ENCODE results near the gene SRGAP3.
A peak's percentile ranks its signal among the peaks of the same experiment; 100 is the strongest.
"Not testable (repeated sequence)": the region's sequence is repeated elsewhere in the genome, so short reads cannot be mapped to it uniquely, and the experiment has no call there.

SRGAP3 gene

DNA sequence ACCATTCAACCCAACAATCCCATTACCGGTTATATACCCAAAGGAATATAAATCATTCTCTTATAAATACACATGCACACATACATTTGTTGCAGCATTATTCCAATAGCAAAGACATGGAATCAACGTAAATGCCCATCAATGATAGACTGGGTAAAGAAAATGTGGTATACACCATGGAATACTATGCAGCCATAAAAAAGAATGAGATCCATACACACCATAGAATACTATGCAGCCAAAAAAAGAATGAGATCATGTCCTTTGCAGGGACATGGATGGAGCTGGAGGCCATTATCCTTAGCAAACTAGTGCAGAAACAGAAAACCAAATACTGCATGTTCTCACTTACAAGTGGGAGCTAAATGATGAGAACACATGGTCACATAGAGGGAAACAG, 44.5 kb upstream of the SRGAP3 start:
- H3K4me1 ChIP-seq (ENCODE audit: control insufficient read depth, insufficient read depth, low read length); H3K36me3 ChIP-seq (ENCODE audit: control insufficient read depth in 2 of 2, insufficient read depth in 1 of 2, low read length in 2 of 2); H3K4me3 ChIP-seq (ENCODE audit: low read depth, low read length); H3K27ac ChIP-seq (ENCODE audit: extremely low read depth, low read depth, low read length); POLR2A ChIA-PET; H3K9me3 ChIP-seq (ENCODE audit: control insufficient read depth, insufficient read depth, low read depth, low read length): not testable (repeated sequence)
- CTCF ChIA-PET: interaction anchor here (0.6 to 1.2 kb wide), 2 partner anchors 139 to 323 kb away, joined by 3 to 4 read pairs; no protein-coding TSS in a partner anchor
- TF ChIP-seq ZNF146 (tag by site-specific recombination; IDR thresholded peaks at IDR 0.05): peak; percentile 97

DNA sequence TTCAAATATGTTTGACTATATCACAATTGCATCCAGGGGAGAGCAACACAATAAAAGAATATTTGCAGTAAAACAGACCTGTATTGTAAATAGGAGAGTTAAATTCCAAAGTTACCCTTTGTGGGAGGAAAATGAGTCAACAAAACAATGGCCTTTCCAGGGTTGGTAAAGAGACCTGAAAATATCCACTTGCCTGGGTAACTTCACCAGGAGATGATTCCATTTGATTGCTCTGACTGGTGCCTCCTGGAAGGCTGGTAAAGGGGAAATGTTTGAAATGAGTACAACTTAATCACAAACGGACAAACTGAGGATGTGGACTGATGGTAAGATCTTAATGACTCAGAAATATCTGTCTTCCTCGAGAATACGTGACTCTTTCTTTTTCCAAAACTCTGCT, 43.6 kb upstream of the SRGAP3 start:
- no peak for TF ChIP-seq ZNF560 (tag by site-specific recombination; IDR thresholded peaks at IDR 0.05; ENCODE audit: borderline replicate concordance)
- no peak for TF ChIP-seq EGR2 (tag by site-specific recombination; IDR thresholded peaks at IDR 0.05; ENCODE audit: low read depth)
- TF ChIP-seq RBAK (tag by site-specific recombination; IDR thresholded peaks at IDR 0.05): no peak
- no peak for TF ChIP-seq ZNF274 (IDR thresholded peaks at IDR 0.05; ENCODE audit: low read length)
- no peak for TF ChIP-seq ZNF274 (tag by site-specific recombination; IDR thresholded peaks at IDR 0.05; ENCODE audit: borderline replicate concordance)
- TF ChIP-seq, protein P1, sequence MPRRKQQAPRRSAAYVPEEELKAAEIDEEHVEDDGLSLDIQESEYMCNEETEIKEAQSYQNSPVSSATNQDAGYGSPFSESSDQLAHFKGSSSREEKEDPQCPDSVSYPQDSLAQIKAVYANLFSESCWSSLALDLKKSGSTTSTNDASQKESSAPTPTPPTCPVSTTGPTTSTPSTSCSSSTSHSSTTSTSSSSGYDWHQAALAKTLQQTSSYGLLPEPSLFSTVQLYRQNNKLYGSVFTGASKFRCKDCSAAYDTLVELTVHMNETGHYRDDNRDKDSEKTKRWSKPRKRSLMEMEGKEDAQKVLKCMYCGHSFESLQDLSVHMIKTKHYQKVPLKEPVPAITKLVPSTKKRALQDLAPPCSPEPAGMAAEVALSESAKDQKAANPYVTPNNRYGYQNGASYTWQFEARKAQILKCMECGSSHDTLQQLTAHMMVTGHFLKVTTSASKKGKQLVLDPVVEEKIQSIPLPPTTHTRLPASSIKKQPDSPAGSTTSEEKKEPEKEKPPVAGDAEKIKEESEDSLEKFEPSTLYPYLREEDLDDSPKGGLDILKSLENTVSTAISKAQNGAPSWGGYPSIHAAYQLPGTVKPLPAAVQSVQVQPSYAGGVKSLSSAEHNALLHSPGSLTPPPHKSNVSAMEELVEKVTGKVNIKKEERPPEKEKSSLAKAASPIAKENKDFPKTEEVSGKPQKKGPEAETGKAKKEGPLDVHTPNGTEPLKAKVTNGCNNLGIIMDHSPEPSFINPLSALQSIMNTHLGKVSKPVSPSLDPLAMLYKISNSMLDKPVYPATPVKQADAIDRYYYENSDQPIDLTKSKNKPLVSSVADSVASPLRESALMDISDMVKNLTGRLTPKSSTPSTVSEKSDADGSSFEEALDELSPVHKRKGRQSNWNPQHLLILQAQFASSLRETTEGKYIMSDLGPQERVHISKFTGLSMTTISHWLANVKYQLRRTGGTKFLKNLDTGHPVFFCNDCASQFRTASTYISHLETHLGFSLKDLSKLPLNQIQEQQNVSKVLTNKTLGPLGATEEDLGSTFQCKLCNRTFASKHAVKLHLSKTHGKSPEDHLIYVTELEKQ (tag by site-specific recombination; IDR thresholded peaks at IDR 0.05; ENCODE audit: borderline replicate concordance): no peak
- TF ChIP-seq, protein P2, sequence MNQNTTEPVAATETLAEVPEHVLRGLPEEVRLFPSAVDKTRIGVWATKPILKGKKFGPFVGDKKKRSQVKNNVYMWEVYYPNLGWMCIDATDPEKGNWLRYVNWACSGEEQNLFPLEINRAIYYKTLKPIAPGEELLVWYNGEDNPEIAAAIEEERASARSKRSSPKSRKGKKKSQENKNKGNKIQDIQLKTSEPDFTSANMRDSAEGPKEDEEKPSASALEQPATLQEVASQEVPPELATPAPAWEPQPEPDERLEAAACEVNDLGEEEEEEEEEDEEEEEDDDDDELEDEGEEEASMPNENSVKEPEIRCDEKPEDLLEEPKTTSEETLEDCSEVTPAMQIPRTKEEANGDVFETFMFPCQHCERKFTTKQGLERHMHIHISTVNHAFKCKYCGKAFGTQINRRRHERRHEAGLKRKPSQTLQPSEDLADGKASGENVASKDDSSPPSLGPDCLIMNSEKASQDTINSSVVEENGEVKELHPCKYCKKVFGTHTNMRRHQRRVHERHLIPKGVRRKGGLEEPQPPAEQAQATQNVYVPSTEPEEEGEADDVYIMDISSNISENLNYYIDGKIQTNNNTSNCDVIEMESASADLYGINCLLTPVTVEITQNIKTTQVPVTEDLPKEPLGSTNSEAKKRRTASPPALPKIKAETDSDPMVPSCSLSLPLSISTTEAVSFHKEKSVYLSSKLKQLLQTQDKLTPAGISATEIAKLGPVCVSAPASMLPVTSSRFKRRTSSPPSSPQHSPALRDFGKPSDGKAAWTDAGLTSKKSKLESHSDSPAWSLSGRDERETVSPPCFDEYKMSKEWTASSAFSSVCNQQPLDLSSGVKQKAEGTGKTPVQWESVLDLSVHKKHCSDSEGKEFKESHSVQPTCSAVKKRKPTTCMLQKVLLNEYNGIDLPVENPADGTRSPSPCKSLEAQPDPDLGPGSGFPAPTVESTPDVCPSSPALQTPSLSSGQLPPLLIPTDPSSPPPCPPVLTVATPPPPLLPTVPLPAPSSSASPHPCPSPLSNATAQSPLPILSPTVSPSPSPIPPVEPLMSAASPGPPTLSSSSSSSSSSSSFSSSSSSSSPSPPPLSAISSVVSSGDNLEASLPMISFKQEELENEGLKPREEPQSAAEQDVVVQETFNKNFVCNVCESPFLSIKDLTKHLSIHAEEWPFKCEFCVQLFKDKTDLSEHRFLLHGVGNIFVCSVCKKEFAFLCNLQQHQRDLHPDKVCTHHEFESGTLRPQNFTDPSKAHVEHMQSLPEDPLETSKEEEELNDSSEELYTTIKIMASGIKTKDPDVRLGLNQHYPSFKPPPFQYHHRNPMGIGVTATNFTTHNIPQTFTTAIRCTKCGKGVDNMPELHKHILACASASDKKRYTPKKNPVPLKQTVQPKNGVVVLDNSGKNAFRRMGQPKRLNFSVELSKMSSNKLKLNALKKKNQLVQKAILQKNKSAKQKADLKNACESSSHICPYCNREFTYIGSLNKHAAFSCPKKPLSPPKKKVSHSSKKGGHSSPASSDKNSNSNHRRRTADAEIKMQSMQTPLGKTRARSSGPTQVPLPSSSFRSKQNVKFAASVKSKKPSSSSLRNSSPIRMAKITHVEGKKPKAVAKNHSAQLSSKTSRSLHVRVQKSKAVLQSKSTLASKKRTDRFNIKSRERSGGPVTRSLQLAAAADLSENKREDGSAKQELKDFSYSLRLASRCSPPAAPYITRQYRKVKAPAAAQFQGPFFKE (tag by site-specific recombination; IDR thresholded peaks at IDR 0.05; ENCODE audit: borderline replicate concordance): no peak
- TF ChIP-seq ZNF169 (tag by site-specific recombination; IDR thresholded peaks at IDR 0.05): no peak
- TF ChIP-seq, protein P3, sequence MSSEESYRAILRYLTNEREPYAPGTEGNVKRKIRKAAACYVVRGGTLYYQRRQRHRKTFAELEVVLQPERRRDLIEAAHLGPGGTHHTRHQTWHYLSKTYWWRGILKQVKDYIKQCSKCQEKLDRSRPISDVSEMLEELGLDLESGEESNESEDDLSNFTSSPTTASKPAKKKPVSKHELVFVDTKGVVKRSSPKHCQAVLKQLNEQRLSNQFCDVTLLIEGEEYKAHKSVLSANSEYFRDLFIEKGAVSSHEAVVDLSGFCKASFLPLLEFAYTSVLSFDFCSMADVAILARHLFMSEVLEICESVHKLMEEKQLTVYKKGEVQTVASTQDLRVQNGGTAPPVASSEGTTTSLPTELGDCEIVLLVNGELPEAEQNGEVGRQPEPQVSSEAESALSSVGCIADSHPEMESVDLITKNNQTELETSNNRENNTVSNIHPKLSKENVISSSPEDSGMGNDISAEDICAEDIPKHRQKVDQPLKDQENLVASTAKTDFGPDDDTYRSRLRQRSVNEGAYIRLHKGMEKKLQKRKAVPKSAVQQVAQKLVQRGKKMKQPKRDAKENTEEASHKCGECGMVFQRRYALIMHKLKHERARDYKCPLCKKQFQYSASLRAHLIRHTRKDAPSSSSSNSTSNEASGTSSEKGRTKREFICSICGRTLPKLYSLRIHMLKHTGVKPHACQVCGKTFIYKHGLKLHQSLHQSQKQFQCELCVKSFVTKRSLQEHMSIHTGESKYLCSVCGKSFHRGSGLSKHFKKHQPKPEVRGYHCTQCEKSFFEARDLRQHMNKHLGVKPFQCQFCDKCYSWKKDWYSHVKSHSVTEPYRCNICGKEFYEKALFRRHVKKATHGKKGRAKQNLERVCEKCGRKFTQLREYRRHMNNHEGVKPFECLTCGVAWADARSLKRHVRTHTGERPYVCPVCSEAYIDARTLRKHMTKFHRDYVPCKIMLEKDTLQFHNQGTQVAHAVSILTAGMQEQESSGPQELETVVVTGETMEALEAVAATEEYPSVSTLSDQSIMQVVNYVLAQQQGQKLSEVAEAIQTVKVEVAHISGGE (tag by site-specific recombination; conservative IDR thresholded peaks at IDR 0.05; ENCODE audit: low read depth): no peak
- TF ChIP-seq ZNF501 (tag by site-specific recombination; IDR thresholded peaks at IDR 0.05): no peak
- TF ChIP-seq ZNF184 (tag by site-specific recombination; IDR thresholded peaks at IDR 0.05): no peak
- no peak for TF ChIP-seq ZNF600 (tag by site-specific recombination; IDR thresholded peaks at IDR 0.05)
- TF ChIP-seq KLF8 (tag by site-specific recombination; IDR thresholded peaks at IDR 0.05): no peak
- no peak for TF ChIP-seq SETDB1 (IDR thresholded peaks at IDR 0.05; ENCODE audit: insufficient read length, low read length)
- TF ChIP-seq ZNF404 (tag by site-specific recombination; IDR thresholded peaks at IDR 0.05): no peak
- TF ChIP-seq ZBTB20 (tag by site-specific recombination; IDR thresholded peaks at IDR 0.05): no peak
- no peak for TF ChIP-seq ZNF664 (tag by site-specific recombination; IDR thresholded peaks at IDR 0.05)
- POLR2A ChIA-PET: no interaction called here
- CTCF ChIA-PET: interaction anchor here (1.1 kb wide), 1 partner anchor 9 kb away, joined by 5 read pairs; no protein-coding TSS in a partner anchor

More for the DNA sequence above, 43.6 kb upstream of the SRGAP3 start:
- no peak overlapping the region for H3K4me3 ChIP-seq (ENCODE audit: low read depth, low read length)
- H3K4me1 ChIP-seq (ENCODE audit: control insufficient read depth, insufficient read depth, low read length): no peaks in the 10 kb centered on the region
- H3K36me3 ChIP-seq (ENCODE audit: control insufficient read depth in 2 of 2, insufficient read depth in 1 of 2, low read length in 2 of 2): no peaks in the 10 kb centered on the region
- no peak overlapping the region for H3K27ac ChIP-seq (ENCODE audit: extremely low read depth, low read depth, low read length)
- H3K9me3 ChIP-seq (ENCODE audit: control insufficient read depth, insufficient read depth, low read depth, low read length): no peaks in the 10 kb centered on the region
